IMR-90 (cell line): Measurements from ENCODE around the gene SLC6A3.

ENCODE experiments used
- CEBPB ChIP-seq: IDR thresholded peaks from 2 replicates; pipeline ENCODE4 v1.6.1; 2012; ENCODE audit warnings: low read depth, low read length, improper control_type of control experiment
- CHD1 ChIP-seq: IDR thresholded peaks from 2 replicates; pipeline ENCODE4 v1.6.1; 2012; ENCODE audit warnings: low read depth, low read length, improper control_type of control experiment
- CTCF ChIP-seq: conservative IDR thresholded peaks from 2 replicates; pipeline ENCODE4 v1.5.1; 2012; ENCODE audit warnings: mild to moderate bottlenecking, low read depth, low read length, improper control_type of control experiment
- FOS ChIP-seq: fragments of 150-350 bp; IDR thresholded peaks from 2 replicates; pipeline ENCODE4 v1.6.1; 2016; ENCODE audit warnings: low read depth, low read length
- MAFK ChIP-seq: IDR thresholded peaks from 2 replicates; pipeline ENCODE4 v1.6.1; 2012; ENCODE audit warnings: low read depth, low read length, improper control_type of control experiment
- MXI1 ChIP-seq: IDR thresholded peaks from 2 replicates; pipeline ENCODE4 v1.6.1; 2012; ENCODE audit warnings: low read depth, mild to moderate bottlenecking, low read length, moderate library complexity, borderline replicate concordance
- NFE2L2 ChIP-seq: fragments of 150-350 bp; IDR thresholded peaks from 2 replicates; pipeline ENCODE4 v1.6.1; 2016; ENCODE audit warnings: low read depth, mild to moderate bottlenecking, low read length
- POLR2A ChIP-seq: IDR thresholded peaks from 2 replicates; pipeline ENCODE4 v1.6.1; 2012; ENCODE audit warnings: mild to moderate bottlenecking, low read depth, low read length

GRCh38 chr5:1423901-1424603 lies 21.2 kb downstream of the SLC6A3 start:
- no peak for TF ChIP-seq POLR2A
- no peak for TF ChIP-seq CTCF
- no peak for TF ChIP-seq NFE2L2
- no peak for TF ChIP-seq MAFK
- no peak for TF ChIP-seq MXI1
- TF ChIP-seq FOS, result no peak
- no peak for TF ChIP-seq CHD1
- no peak for TF ChIP-seq CEBPB
